Right ventricle myocardium inferior (tissue), 1 donor: ENCODE results near the gene ZBTB16. TPM values are rescaled to one million over a fixed set of nuclear protein-coding genes. Genes with fewer than 3 reads are reported as not detected.

Experiments used
- ATAC-seq: fragments of 200-7000 bp; cut with Tn5 transposase; one replicate; pipeline ENCODE4 v1.9.1; 2020; ENCODE audit warnings: mild to moderate bottlenecking, moderate library complexity
- DNase-seq: peaks from one replicate; pipeline ENCODE4 v3.0.0; 2021; ENCODE audit errors: missing footprints
- intact Hi-C: fragments of 100-400 bp; cut with DNase I; formaldehyde crosslinking; loops from one replicate; pipeline ENCODE4 v1.11.0; 2022
- total RNA-seq: library from RNA; stranded (reverse); fragmentation: NEBNext Ultra II Directional; extraction: Animal tissue kit (Norgen Biotek cat#: 25700); gene quantifications from one replicate; pipeline ENCODE4 v1.2.1, GENCODE V29; 2021
- donor health status: DM: no; HTN: yes; CAD: no; lungs with severe emphysema.

Gene ZBTB16
- total RNA-seq, 1 donor from 2014 or later = 78.1 TPM

- DNase-seq (no peak), ATAC-seq (no peak)
- intact Hi-C loops = loop anchor here (5.0 to 10.0 kb wide), 4 partner anchors 33 to 478 kb away; no protein-coding TSS in a partner anchor
These were observed 224.5 kb downstream of the ZBTB16 start for GRCh38 chr11:114284021-114284420.

GRCh38 chr11:114284914-114285313 lies 225.4 kb downstream of the ZBTB16 start:
- ATAC-seq (no peak), DNase-seq (no peak)
- intact Hi-C loops = loop anchor here (5.0 to 10.0 kb wide), 4 partner anchors 32 to 477 kb away; no protein-coding TSS in a partner anchor

- intact Hi-C loops = loop anchor here (10.0 kb wide), 1 partner anchor 109 kb away; no protein-coding TSS in a partner anchor
- ATAC-seq = no peak
- DNase-seq = no peak
These were observed 226.1 kb downstream of the ZBTB16 start for GRCh38 chr11:114285599-114285998.

GRCh38 chr11:114286229-114286628 lies 226.7 kb downstream of the ZBTB16 start:
- no peak for ATAC-seq
- intact Hi-C loops = loop anchor here (10.0 kb wide), 1 partner anchor 109 kb away; no protein-coding TSS in a partner anchor
- DNase-seq = no peak

GRCh38 chr11:114287154-114287553 lies 227.6 kb downstream of the ZBTB16 start:
- ATAC-seq (no peak), DNase-seq (no peak)
- intact Hi-C loops = loop anchor here (10.0 kb wide), 1 partner anchor 108 kb away; no protein-coding TSS in a partner anchor

GRCh38 chr11:114288136-114288535 lies 228.6 kb downstream of the ZBTB16 start:
- ATAC-seq (no peak), DNase-seq (no peak)
- intact Hi-C loops = loop anchor here (10.0 kb wide), 1 partner anchor 107 kb away; no protein-coding TSS in a partner anchor

- intact Hi-C loops = loop anchor here (10.0 kb wide), 1 partner anchor 105 kb away; no protein-coding TSS in a partner anchor
- DNase-seq (no peak), ATAC-seq (no peak)
These were observed 230.3 kb downstream of the ZBTB16 start for GRCh38 chr11:114289779-114290178.

GRCh38 chr11:114290503-114291235 lies 231.2 kb downstream of the ZBTB16 start:
- intact Hi-C loops = no loop called here
- DNase-seq = no peak
- no peak for ATAC-seq

GRCh38 chr11:114291381-114291780 lies 231.9 kb downstream of the ZBTB16 start:
- intact Hi-C loops = no loop called here
- DNase-seq (no peak), ATAC-seq (no peak)

GRCh38 chr11:114291842-114292680 lies 232.6 kb downstream of the ZBTB16 start:
- DNase-seq (no peak), ATAC-seq (no peak)
- intact Hi-C loops = no loop called here

GRCh38 chr11:114293201-114293711 lies 233.7 kb downstream of the ZBTB16 start:
- ATAC-seq (no peak), DNase-seq (no peak)
- intact Hi-C loops = no loop called here

GRCh38 chr11:114295676-114296604 lies 236.4 kb downstream of the ZBTB16 start, which contains the start of gene NNMT:
Gene NNMT, plus strand, starts transcription at chr11:114296399. Its CDS starts 158 bp downstream, at chr11:114296557.
- peak; percentile 86 for ATAC-seq
- intact Hi-C loops = no loop called here
- DNase-seq = peak; percentile 76

- DNase-seq (no peak), ATAC-seq (no peak)
- intact Hi-C loops = no loop called here
These were observed 237.3 kb downstream of the ZBTB16 start for GRCh38 chr11:114296605-114297372.

GRCh38 chr11:114297806-114298709 lies 238.5 kb downstream of the ZBTB16 start:
- no peak for ATAC-seq
- intact Hi-C loops = no loop called here
- DNase-seq = no peak

- DNase-seq = no peak
- intact Hi-C loops = no loop called here
- no peak for ATAC-seq
These were observed 239.2 kb downstream of the ZBTB16 start for GRCh38 chr11:114298710-114299109.
